Thyroid gland (tissue), 4 donors: ENCODE data around the gene OPTC.

ENCODE experiments used
- POLR2A ChIP-seq, 2 donors: fragments of 450-650 bp; IDR thresholded peaks; one replicate each; pipeline ENCODE4 v1.6.1; 2017; ENCODE audit warnings: antibody characterized with exemption in 2 of 2, mild to moderate bottlenecking in 2 of 2, moderate library complexity in 1 of 2
- TF ChIP-seq, protein P1 (sequence below), 6 experiments: fragments of 200-600 bp in 3 of 6; fragments of 450-650 bp in 3 of 6; sonication (generic) in 3 of 6; IDR thresholded peaks; one replicate each; pipeline ENCODE4 v1.5.1; 2016 to 2019; ENCODE audit warnings: antibody characterized with exemption in 6 of 6, mild to moderate bottlenecking in 2 of 6, inconsistent platforms in 1 of 6, moderate library complexity in 1 of 6

DNA sequence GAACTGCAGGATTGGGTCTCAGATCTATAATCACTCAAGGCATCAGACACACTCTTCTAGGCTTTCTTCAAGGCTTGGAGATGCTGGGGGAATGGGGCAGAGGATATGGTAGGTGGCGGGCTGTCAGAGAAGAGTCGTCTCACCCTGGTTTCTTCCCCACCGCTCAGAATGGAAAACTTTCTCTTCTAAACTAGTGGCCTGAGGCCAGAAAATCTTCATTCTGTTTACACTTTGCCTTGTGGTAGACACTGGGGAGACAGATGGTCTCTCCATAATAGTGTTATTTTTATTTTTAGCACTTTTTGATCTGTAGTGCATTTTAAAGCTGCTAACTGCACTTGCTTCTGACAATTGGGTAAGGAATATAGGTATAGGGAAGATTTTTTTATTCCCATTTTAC is 15.7 kb upstream of the OPTC start:
- TF ChIP-seq, protein P1, sequence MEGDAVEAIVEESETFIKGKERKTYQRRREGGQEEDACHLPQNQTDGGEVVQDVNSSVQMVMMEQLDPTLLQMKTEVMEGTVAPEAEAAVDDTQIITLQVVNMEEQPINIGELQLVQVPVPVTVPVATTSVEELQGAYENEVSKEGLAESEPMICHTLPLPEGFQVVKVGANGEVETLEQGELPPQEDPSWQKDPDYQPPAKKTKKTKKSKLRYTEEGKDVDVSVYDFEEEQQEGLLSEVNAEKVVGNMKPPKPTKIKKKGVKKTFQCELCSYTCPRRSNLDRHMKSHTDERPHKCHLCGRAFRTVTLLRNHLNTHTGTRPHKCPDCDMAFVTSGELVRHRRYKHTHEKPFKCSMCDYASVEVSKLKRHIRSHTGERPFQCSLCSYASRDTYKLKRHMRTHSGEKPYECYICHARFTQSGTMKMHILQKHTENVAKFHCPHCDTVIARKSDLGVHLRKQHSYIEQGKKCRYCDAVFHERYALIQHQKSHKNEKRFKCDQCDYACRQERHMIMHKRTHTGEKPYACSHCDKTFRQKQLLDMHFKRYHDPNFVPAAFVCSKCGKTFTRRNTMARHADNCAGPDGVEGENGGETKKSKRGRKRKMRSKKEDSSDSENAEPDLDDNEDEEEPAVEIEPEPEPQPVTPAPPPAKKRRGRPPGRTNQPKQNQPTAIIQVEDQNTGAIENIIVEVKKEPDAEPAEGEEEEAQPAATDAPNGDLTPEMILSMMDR (IDR thresholded peaks at IDR 0.05): no peak
- no peak for TF ChIP-seq POLR2A (IDR thresholded peaks at IDR 0.05)
